Lung microvascular endothelial cell (primary cell): Measurements from ENCODE around the gene GABBR2. TPM values are rescaled to one million over a fixed set of nuclear protein-coding genes. Genes with fewer than 3 reads are reported as not detected.

ENCODE experiments used
- DNase-seq, 2 donors: peaks; one replicate each; pipeline versions ENCODE4 v3.0.0 to v3.0.0-alpha.2; 2010; ENCODE audit warnings: low read depth in 2 of 2
- total RNA-seq: library from RNA; depleted of rRNA; stranded (reverse); fragments of >200 nt; gene quantifications from 2 replicates; pipeline ENCODE4 v1.2.1, GENCODE V29; 2014

GABBR2 gene
- total RNA-seq, 1 donor from 2014 or later: 1.2 TPM

DNA sequence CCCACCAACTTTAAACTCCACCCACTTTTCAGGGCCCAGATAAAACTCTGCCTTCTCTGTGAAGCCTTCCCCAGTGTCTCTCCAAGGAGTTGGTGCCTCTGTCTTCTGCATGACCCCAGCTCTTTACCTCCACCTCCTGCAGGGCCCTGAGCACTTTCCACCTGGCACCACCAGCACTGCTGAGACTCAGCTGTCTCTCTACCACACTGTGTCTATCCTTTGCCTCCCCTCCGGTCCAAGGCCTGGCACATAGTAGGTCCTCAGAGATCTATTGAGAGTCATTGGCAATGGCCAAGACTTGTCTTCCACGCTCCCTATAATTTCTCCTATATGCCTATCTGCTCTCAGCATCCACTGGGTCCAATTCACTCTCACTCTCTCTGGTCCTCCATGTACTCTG lies 12.9 kb upstream of the GABBR2 start:
- DNase-seq: no peak

- DNase-seq: no peak
These were observed 11.7 kb upstream of the GABBR2 start for GRCh38 chr9:98720402-98720801.

- no peak for DNase-seq
These were observed 10.3 kb upstream of the GABBR2 start for GRCh38 chr9:98719055-98719454.

GRCh38 chr9:98714833-98715232 lies 6.1 kb upstream of the GABBR2 start:
- DNase-seq: no peak

- DNase-seq: no peak
These were observed 4.3 kb upstream of the GABBR2 start for GRCh38 chr9:98712987-98713386.

- peak; percentile 68 to 71 for DNase-seq
These were observed 1.5 kb upstream of the GABBR2 start for GRCh38 chr9:98709968-98710965.

DNA sequence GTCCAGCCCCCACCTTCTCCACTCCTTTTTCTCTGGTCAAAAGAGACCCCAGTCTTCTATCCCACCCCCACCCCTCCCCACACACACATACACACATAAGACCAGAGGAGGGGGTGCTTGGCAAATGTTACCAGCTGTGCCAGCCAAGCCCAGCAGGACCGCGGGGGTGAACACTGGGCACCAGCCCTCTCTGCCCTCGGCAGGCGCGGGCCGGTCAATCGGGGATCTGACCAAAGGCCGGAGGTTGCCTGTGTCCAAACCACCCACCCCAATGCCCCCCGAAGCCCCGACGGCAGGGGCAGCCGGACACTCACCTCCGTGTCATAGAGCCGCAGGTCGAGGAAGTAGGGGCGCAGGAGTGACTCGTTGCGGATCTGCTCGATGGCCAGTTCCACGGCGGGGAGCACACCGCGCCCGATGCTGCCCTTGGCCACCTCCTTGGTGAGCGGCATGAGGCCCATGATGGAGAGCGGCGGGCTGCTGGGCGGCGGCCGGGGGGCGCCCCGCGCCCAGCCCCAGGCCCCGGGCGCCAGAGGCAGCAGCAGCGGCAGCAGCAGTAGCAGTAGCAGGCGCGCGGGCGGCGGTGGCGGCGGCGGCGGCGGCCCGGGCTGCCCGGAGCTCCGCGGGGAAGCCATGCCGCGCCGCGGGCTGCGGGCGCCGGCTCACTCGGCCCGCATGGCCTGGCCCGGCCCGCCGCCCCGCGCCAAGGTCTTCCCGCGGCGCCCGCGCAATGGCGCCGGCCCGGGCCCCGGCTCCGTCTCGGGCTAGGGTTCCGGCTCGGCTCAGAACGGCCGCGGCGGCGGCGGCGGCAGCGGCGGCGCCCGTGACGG lies 417 bp downstream of the GABBR2 start:
- DNase-seq: peak in 1 of 2 donors; percentile 35

DNA sequence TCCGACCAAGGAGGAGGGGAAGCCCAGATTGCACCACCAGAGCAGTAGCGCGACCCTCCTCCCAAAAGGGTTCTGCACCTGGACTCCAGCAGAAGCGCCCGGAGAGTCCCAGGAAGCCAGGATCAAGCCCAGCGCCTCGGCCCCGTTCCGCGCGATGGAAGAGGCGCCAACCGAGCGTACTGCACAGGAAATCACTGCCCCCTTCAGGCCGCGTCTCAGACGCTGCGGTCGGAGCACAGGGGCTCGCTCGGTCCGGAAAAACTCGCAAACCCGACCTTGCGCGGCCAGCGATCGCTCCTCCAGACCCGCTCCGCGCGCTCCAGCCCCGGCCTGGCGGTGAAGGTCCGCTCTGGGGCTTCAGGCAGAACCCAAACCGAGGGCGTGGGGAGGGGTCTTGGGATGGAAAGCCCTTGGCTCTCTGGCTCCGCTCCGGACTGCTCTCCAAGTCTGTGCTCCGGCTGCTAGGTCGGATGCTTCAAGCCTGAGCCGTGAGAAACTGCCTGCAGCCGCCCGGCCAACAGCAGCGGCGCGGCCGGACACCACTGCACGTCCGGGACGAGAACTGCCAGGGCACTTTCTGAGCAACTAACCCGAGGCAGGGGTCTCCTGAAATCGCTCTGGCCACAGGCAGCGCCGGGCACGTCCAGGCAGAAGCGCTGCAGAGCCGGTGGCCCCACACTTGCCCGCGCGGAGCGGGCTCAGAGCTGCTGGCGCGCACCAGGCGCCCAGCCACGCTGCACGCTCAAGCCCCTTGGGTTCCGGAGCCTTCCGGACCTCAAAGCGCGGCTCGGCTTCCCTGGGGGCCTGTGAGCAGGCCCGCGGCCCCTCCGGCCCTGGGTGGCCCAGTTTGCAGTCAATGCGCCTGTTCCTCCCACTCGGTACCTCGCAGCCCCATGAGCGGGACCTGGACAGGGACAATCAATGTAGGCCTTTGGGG lies 1.3 kb downstream of the GABBR2 start:
- DNase-seq: peak; percentile 80 to 84

DNA sequence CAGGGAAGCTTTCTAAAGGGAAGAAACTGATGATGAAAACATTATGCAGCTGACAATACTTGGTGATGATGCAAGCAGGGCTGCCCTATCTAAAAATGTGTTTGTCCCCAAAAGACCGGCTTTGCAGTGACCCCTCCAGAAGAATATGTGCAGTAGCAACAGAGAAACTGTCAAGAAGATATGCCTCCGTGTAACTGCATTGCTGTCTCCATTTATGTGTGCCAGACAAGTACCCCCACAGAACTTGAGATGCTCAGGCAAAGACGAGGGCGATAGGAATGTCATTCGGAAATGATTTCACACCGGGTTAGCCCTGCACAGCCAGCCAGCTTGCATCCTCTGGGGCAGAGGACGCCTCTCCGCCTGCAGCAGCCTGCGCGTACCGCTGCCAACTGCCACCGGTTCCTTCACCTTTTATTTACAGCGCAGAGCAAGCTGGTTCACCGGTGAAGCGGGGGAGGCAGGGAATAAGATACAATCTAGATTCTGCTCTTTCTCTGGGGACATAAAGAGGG lies 2.0 kb downstream of the GABBR2 start:
- DNase-seq: peak; percentile 54 to 64

GRCh38 chr9:98702835-98703380 lies 5.8 kb downstream of the GABBR2 start:
- DNase-seq: no peak

DNA sequence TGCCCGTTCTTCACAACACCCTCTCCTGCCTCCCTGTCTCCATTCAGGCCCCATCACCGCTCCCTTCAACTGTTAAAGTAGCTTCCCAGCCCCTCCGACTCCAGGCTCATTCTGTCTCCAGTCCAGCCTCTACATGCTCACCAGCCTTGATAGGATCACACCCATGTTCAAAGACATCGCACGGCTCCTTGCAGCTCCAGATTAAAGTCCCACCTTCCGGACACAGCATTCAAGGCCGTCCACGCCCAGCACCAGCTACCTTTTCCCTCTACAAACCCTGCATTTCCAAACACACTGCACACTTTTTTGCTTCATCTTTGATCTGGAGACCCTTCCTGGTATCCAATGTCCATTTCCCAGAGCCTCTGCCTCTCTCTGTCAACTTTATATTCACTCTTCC lies 6.4 kb downstream of the GABBR2 start:
- no peak for DNase-seq

GRCh38 chr9:98701576-98701975 lies 7.2 kb downstream of the GABBR2 start:
- DNase-seq: no peak

DNA sequence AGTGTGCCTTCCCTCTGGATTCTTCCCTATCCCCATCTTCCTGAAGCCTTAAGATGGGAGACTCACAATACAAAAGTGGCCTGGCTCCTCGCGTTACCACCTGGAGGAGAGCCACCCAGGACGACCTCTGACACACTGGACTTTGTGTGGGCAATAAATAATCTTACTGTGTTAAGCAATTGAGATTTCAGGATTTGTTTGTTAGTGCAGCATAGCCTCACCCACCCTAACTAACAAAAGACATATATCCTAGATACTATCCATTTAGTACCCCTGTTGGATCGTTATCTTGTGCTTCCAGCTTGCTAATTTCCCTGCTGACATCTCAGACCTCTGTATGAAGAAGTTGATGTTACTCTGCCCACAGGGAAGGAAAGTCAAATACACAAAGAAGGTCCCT lies 7.9 kb downstream of the GABBR2 start:
- DNase-seq: no peak

- DNase-seq: no peak
These were observed 9.9 kb downstream of the GABBR2 start for GRCh38 chr9:98698856-98699255.

- DNase-seq: no peak
These were observed 13.8 kb downstream of the GABBR2 start for GRCh38 chr9:98694943-98695342.

GRCh38 chr9:98692392-98692791 lies 16.3 kb downstream of the GABBR2 start:
- no peak for DNase-seq

GRCh38 chr9:98691890-98692289 lies 16.8 kb downstream of the GABBR2 start:
- DNase-seq: no peak

- DNase-seq: no peak
These were observed 18.0 kb downstream of the GABBR2 start for GRCh38 chr9:98690686-98691085.

- DNase-seq: no peak
These were observed 19.8 kb downstream of the GABBR2 start for GRCh38 chr9:98688710-98689495.

GRCh38 chr9:98687911-98688310 lies 20.8 kb downstream of the GABBR2 start:
- no peak for DNase-seq
